Heart left ventricle (tissue), 13 donors: Measurements from ENCODE around the gene CFAP70.
A peak's percentile ranks its signal among the peaks of the same experiment; 100 is the strongest.

Experiments
- POLR2A ChIP-seq, 2 donors: fragments of 450-650 bp; IDR thresholded peaks; one replicate each; pipeline ENCODE4 v1.6.1; 2017; ENCODE audit warnings: antibody characterized with exemption in 2 of 2, mild to moderate bottlenecking in 2 of 2, moderate library complexity in 2 of 2
- TF ChIP-seq, protein P1 (sequence below), 12 donors: fragments of 200-600 bp; sonication (generic) in 4 of 12; IDR thresholded peaks; one replicate each; pipeline versions ENCODE4 v1.5.0 to v1.8.0; 2018 to 2022; ENCODE audit warnings: antibody characterized with exemption in 12 of 12, mild to moderate bottlenecking in 5 of 12
- donor health status: ischemic (EF 13 %, LVEDD 7.1; RV severe dilation, severe dysfunction).
- donor health status: DM: no; HTN: yes; CAD: no.
- donor health status: DM: no; HTN: no; CAD: no.
- donor health status: ischemic (EF 25% LVEDD 6.9; RV normal size, moderate dysfunction).
- donor health status: ischemic (EF 25% LVEDD 5.7; RV mildly dilated, moderate dysfunction).
- donor health status: ischemic (EF 35%, LVEDD 5.7; RV mildly dilated, moderate dysfunction).
- donor health status: nonischemic (EF 11% LVEDD 7.7; RV severe dilation, severe dysfunction).
- donor health status: DM: yes; HTN: yes; CAD: no.
- donor health status: PGD.
- donor health status: ischemic (EF 29% LVEDD 5.4; RV normal size, mild dysfunction).
- donor health status: nonischemic (EF 23%, LVEDD 6.1; RV moderate dilation, normal function).

DNA sequence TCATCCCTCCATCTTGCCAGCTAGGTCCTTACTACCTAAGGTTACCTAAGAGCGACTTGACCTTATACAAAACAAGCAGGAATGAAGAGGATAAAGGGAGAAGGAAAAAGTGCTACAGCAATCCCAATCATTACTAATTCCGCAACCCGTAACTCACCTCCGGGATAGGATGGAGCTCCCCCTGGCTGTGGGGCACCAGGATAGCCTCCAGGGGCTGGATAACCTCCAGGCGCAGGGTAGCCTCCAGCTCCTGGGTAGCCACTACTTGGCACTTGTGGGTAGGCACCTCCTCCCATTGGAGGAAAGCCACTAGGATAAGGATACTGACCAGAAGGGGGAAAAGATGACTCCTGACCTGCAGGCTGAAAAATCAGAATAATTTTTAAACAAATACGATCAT lies 39.4 kb upstream of the CFAP70 start:
- TF ChIP-seq, protein P1, sequence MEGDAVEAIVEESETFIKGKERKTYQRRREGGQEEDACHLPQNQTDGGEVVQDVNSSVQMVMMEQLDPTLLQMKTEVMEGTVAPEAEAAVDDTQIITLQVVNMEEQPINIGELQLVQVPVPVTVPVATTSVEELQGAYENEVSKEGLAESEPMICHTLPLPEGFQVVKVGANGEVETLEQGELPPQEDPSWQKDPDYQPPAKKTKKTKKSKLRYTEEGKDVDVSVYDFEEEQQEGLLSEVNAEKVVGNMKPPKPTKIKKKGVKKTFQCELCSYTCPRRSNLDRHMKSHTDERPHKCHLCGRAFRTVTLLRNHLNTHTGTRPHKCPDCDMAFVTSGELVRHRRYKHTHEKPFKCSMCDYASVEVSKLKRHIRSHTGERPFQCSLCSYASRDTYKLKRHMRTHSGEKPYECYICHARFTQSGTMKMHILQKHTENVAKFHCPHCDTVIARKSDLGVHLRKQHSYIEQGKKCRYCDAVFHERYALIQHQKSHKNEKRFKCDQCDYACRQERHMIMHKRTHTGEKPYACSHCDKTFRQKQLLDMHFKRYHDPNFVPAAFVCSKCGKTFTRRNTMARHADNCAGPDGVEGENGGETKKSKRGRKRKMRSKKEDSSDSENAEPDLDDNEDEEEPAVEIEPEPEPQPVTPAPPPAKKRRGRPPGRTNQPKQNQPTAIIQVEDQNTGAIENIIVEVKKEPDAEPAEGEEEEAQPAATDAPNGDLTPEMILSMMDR (IDR thresholded peaks at IDR 0.05), result peak in 1 of 12 donors; percentile 12
- TF ChIP-seq POLR2A (IDR thresholded peaks at IDR 0.05), result no peak
